Caco-2 (cell line): ENCODE data around the gene BRAF. TPM values are rescaled to one million over a fixed set of nuclear protein-coding genes. Genes with fewer than 3 reads are reported as not detected.
A peak's percentile ranks its signal among the peaks of the same experiment; 100 is the strongest.

Source experiments
- BruUV-seq: library from RNA; stranded (reverse); fragments of 400-500 nt; replicated peaks from 2 replicates; lab custom pipeline; 2021; lab: Mats Ljungman, UMichigan
- CTCF ChIA-PET: fragments of 300-600 bp; sonication (Branson Sonifier 250); formaldehyde crosslinking; loops from one replicate; lab custom pipeline; 2022; ENCODE audit warnings: antibody characterized with exemption; lab: Charles Lee
- POLR2A ChIA-PET: fragments of 300-600 bp; sonication (Branson Sonifier 250); formaldehyde crosslinking; loops from one replicate; lab custom pipeline; 2022; ENCODE audit warnings: antibody characterized with exemption; lab: Charles Lee
- DNase-seq, 2 experiments: peaks; one replicate each; pipeline versions ENCODE4 v3.0.0 to v3.0.0-alpha.2; 2020 to 2022
- H3K27me3 ChIP-seq: replicated peaks from 2 replicates; pipeline ENCODE4 v1.6.0; 2011; ENCODE audit warnings: low read length; ENCODE audit not compliant: control insufficient read depth, insufficient read depth
- H3K36me3 ChIP-seq: 2 replicates; pipeline ENCODE4 v1.5.1; 2011; ENCODE audit warnings: low read length; ENCODE audit not compliant: control insufficient read depth, insufficient read depth
- H3K4me1 ChIP-seq: fragments of 250-450 bp; sonication (Bioruptor Pico); 2 replicates; pipeline ENCODE4 v1.5.1; 2020; ENCODE audit warnings: mild to moderate bottlenecking
- H3K4me3 ChIP-seq: 2 replicates; pipeline ENCODE4 v1.5.1; 2011; ENCODE audit warnings: low read depth, mild to moderate bottlenecking, control low read depth, low read length
- H3K9me3 ChIP-seq: fragments of 250-450 bp; sonication (Bioruptor Pico); 2 replicates; pipeline ENCODE4 v1.5.1; 2020; ENCODE audit warnings: mild to moderate bottlenecking, moderate library complexity
- H3K27ac Mint-ChIP-seq: one replicate; pipeline ENCODE4 v1.8.0; 2022; ENCODE audit warnings: mixed read lengths; ENCODE audit not compliant: unreplicated experiment
- H3K27me3 Mint-ChIP-seq: one replicate; pipeline ENCODE4 v1.8.0; 2022; ENCODE audit warnings: mixed read lengths; ENCODE audit not compliant: insufficient read depth, unreplicated experiment
- H3K36me3 Mint-ChIP-seq: one replicate; pipeline ENCODE4 v1.8.0; 2022; ENCODE audit warnings: mild to moderate bottlenecking, mixed read lengths; ENCODE audit not compliant: insufficient read depth, unreplicated experiment
- H3K4me1 Mint-ChIP-seq: one replicate; pipeline ENCODE4 v1.8.0; 2022; ENCODE audit warnings: low read depth, mixed read lengths; ENCODE audit not compliant: unreplicated experiment
- H3K4me3 Mint-ChIP-seq: one replicate; pipeline ENCODE4 v1.8.0; 2022; ENCODE audit warnings: mild to moderate bottlenecking, moderate library complexity, mixed read lengths; ENCODE audit not compliant: unreplicated experiment
- H3K9me3 Mint-ChIP-seq: one replicate; pipeline ENCODE4 v1.8.0; 2022; ENCODE audit warnings: mixed read lengths; ENCODE audit not compliant: unreplicated experiment
- CTCF ChIP-seq, 2 experiments: fragments of 200-600 bp in 1 of 2; IDR thresholded peaks; 1 replicate in 1 of 2; 2 replicates in 1 of 2; pipeline versions ENCODE4 v1.5.1 to v1.8.0; 2011 to 2022; ENCODE audit warnings: antibody characterized with exemption in 1 of 2, control low read depth in 1 of 2, inconsistent platforms in 1 of 2, low read depth in 1 of 2, low read length in 1 of 2, mild to moderate bottlenecking in 1 of 2, moderate library complexity in 1 of 2; ENCODE audit not compliant: insufficient read depth in 1 of 2, severe bottlenecking in 1 of 2, unreplicated experiment in 1 of 2
- intact Hi-C: fragments of 100-400 bp; cut with micrococcal nuclease; formaldehyde crosslinking; loops from one replicate; pipeline ENCODE4 v1.10.0; 2022; ENCODE audit not compliant: unreplicated experiment
- total RNA-seq: library from RNA; stranded (reverse); gene quantifications from 2 replicates; pipeline ENCODE4 v1.2.3, GENCODE V29; 2022

Gene BRAF
- total RNA-seq, 1 experiment from 2014 or later: 38.5 TPM

GRCh38 chr7:140675726-140676125 is 249.0 kb downstream of the BRAF start:
- H3K36me3 ChIP-seq: no peaks in the 10 kb centered on the region
- TF ChIP-seq CTCF (IDR thresholded peaks at IDR 0.05; ENCODE audit: insufficient read depth in 1 of 2, low read depth in 1 of 2, low read length in 1 of 2, severe bottlenecking in 1 of 2, unreplicated experiment in 1 of 2): no peak
- Mint-ChIP-seq H3K27ac (no peak overlapping the region), H3K4me3 (no peak overlapping the region), H3K36me3 (peaks cover 27% of the 10 kb centered on the region), H3K4me1 (peaks cover 6% of the 10 kb centered on the region), H3K27me3 (no peaks in the 10 kb centered on the region), H3K9me3 (no peaks in the 10 kb centered on the region)
- no TSS peak for BruUV-seq
- DNase-seq: no peak
- POLR2A ChIA-PET: no interaction called here
- H3K4me3 ChIP-seq: no peak overlapping the region
- intact Hi-C loops: loop anchor here (5.0 kb wide), 1 partner anchor 337 kb away; the partner anchor contains the start of gene MRPS33
- no peaks in the 10 kb centered on the region for H3K27me3 ChIP-seq
- H3K9me3 ChIP-seq: no peaks in the 10 kb centered on the region
- CTCF ChIA-PET: interaction anchor here (1.2 kb wide), 1 partner anchor 18 kb away, joined by 7 read pairs; no protein-coding TSS in a partner anchor
- H3K4me1 ChIP-seq: 0 out of 2 replicates have a peak, but pooled peaks cover 3% of the 10 kb centered on the region

GRCh38 chr7:140674899-140675701 is 249.6 kb downstream of the BRAF start:
- H3K27me3 ChIP-seq: no peaks in the 10 kb centered on the region
- intact Hi-C loops: loop anchor here (5.0 kb wide), 1 partner anchor 337 kb away; the partner anchor contains the start of gene MRPS33
- Mint-ChIP-seq H3K4me1 (peaks cover 6% of the 10 kb centered on the region), H3K27me3 (no peaks in the 10 kb centered on the region), H3K36me3 (peaks cover 23% of the 10 kb centered on the region), H3K9me3 (no peaks in the 10 kb centered on the region), H3K4me3 (peak overlapping the region; percentile 81), H3K27ac (no peak overlapping the region)
- peak; percentile 10 to 51 for TF ChIP-seq CTCF (IDR thresholded peaks at IDR 0.05; ENCODE audit: insufficient read depth in 1 of 2, low read depth in 1 of 2, low read length in 1 of 2, severe bottlenecking in 1 of 2, unreplicated experiment in 1 of 2)
- peak in 1 of 2 experiments; percentile 47 for DNase-seq
- H3K4me3 ChIP-seq: no peak overlapping the region
- ChIA-PET POLR2A (no interaction called here), CTCF (interaction anchor here (0.9 to 1.2 kb wide), 2 partner anchors 13 to 18 kb away, joined by 5 to 7 read pairs; no protein-coding TSS in a partner anchor)
- 0 out of 2 replicates have a peak, but pooled peaks cover 3% of the 10 kb centered on the region for H3K4me1 ChIP-seq
- no peaks in the 10 kb centered on the region for H3K9me3 ChIP-seq
- H3K36me3 ChIP-seq: no peaks in the 10 kb centered on the region
- BruUV-seq: no TSS peak

- Histone ChIP-seq H3K9me3 (no peaks in the 10 kb centered on the region), H3K4me1 (0 out of 2 replicates have a peak, but pooled peaks cover 3% of the 10 kb centered on the region), H3K4me3 (no peak overlapping the region), H3K36me3 (no peaks in the 10 kb centered on the region), H3K27me3 (no peaks in the 10 kb centered on the region)
- H3K27ac Mint-ChIP-seq: no peak overlapping the region
- BruUV-seq: TSS peak; percentile 36
- POLR2A ChIA-PET: no interaction called here
- H3K4me3 Mint-ChIP-seq: peak overlapping the region; percentile 81
- H3K4me1 Mint-ChIP-seq: peaks cover 6% of the 10 kb centered on the region
- CTCF ChIA-PET: interaction anchor here (0.7 to 0.9 kb wide), 2 partner anchors 14 to 156 kb away, joined by 5 to 6 read pairs; no protein-coding TSS in a partner anchor
- no peak for DNase-seq
- TF ChIP-seq CTCF (IDR thresholded peaks at IDR 0.05; ENCODE audit: insufficient read depth in 1 of 2, low read depth in 1 of 2, low read length in 1 of 2, severe bottlenecking in 1 of 2, unreplicated experiment in 1 of 2): no peak
- intact Hi-C loops: no loop called here
- H3K36me3 Mint-ChIP-seq: peaks cover 19% of the 10 kb centered on the region
- H3K27me3 Mint-ChIP-seq: no peaks in the 10 kb centered on the region
- H3K9me3 Mint-ChIP-seq: no peaks in the 10 kb centered on the region
Measured at GRCh38 chr7:140674356-140674800, 250.4 kb downstream of the BRAF start.
